ENCODE results near the gene RYR2.
A peak's percentile ranks its signal among the peaks of the same experiment; 100 is the strongest.
"Not testable (repeated sequence)": the region's sequence is repeated elsewhere in the genome, so short reads cannot be mapped to it uniquely, and the experiment has no call there.

DNA sequence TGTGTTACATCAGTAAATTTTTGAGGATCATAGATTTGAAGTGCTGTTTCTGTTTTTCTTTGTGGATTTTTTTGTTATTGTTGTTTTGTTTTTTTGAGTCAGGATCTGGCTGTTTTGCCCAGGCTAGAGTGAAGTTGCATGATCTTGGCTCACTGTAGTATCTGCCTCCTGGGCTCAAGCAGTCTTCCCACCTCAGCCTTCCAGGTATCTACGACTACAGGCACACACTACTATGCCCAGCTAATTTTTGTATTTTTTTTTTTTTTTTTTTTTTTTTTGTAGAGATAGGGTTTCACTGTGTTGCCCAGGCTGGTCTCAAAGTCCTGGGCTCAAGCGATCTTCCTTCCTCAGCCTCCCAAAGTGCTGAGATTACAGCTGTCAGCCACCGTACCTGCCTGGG is 236.0 kb downstream of the RYR2 start:
- TF ChIP-seq FOXK2 (IDR thresholded peaks at IDR 0.05); L3MBTL2 (conservative IDR thresholded peaks at IDR 0.05); ARNT (IDR thresholded peaks at IDR 0.05); LEF1 (IDR thresholded peaks at IDR 0.05; ENCODE audit: borderline replicate concordance); BHLHE40 (IDR thresholded peaks at IDR 0.05; ENCODE audit: borderline replicate concordance); FOXM1 (IDR thresholded peaks at IDR 0.05; ENCODE audit: borderline replicate concordance); SP1 (IDR thresholded peaks at IDR 0.05); HDGF (IDR thresholded peaks at IDR 0.05; ENCODE audit: borderline replicate concordance); FOXA1 (IDR thresholded peaks at IDR 0.05); SUZ12 (IDR thresholded peaks at IDR 0.05); CTBP1 (IDR thresholded peaks at IDR 0.05; ENCODE audit: borderline replicate concordance); NFRKB (IDR thresholded peaks at IDR 0.05): not testable (repeated sequence)
- TF ChIP-seq, protein P1, sequence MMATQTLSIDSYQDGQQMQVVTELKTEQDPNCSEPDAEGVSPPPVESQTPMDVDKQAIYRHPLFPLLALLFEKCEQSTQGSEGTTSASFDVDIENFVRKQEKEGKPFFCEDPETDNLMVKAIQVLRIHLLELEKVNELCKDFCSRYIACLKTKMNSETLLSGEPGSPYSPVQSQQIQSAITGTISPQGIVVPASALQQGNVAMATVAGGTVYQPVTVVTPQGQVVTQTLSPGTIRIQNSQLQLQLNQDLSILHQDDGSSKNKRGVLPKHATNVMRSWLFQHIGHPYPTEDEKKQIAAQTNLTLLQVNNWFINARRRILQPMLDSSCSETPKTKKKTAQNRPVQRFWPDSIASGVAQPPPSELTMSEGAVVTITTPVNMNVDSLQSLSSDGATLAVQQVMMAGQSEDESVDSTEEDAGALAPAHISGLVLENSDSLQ (IDR thresholded peaks at IDR 0.05), result not testable (repeated sequence)
- 0 out of 2 replicates have a peak, but pooled peaks have one; percentile 37 for TF ChIP-seq ZNF384 (IDR thresholded peaks at IDR 0.05)

Measured in HEK293T (cell line).